Activated CD8-positive, alpha-beta T cell treated with anti-CD3 and anti-CD28 coated beads for 36 hours (primary cell): Measurements from ENCODE around the gene NFIL3. TPM values are rescaled to one million over a fixed set of nuclear protein-coding genes. Genes with fewer than 3 reads are reported as not detected.
A peak's percentile ranks its signal among the peaks of the same experiment; 100 is the strongest.

Experiments used
- ATAC-seq: fragments of 200-7000 bp; cut with Tn5 transposase; one replicate; pipeline ENCODE4 v1.10.0; 2021; ENCODE audit warnings: mild to moderate bottlenecking, moderate library complexity
- CTCF ChIA-PET: fragments of 350-600 bp; sonication (Branson Sonifier 250); formaldehyde crosslinking; loops from one replicate; lab custom pipeline; 2021; ENCODE audit warnings: antibody characterized with exemption; lab: Charles Lee
- POLR2A ChIA-PET: fragments of 350-600 bp; sonication (Branson Sonifier 250); formaldehyde crosslinking; loops from one replicate; lab custom pipeline; 2021; ENCODE audit warnings: antibody characterized with exemption; lab: Charles Lee
- DNase-seq: peaks from one replicate; pipeline ENCODE4 v3.0.0-alpha.2; 2020
- H3K27ac Mint-ChIP-seq: one replicate; pipeline ENCODE4 v1.8.0; 2021; ENCODE audit warnings: mild to moderate bottlenecking, mixed read lengths
- H3K27me3 Mint-ChIP-seq: one replicate; pipeline ENCODE4 v1.8.0; 2021; ENCODE audit warnings: mixed read lengths
- H3K36me3 Mint-ChIP-seq: one replicate; pipeline ENCODE4 v1.8.0; 2021; ENCODE audit warnings: low read depth, mixed read lengths
- H3K4me1 Mint-ChIP-seq: one replicate; pipeline ENCODE4 v1.8.0; 2021; ENCODE audit warnings: low read depth, mixed read lengths
- H3K4me3 Mint-ChIP-seq: one replicate; pipeline ENCODE4 v1.8.0; 2021; ENCODE audit warnings: mild to moderate bottlenecking, moderate library complexity, mixed read lengths
- H3K9me3 Mint-ChIP-seq: one replicate; pipeline ENCODE4 v1.8.0; 2021; ENCODE audit warnings: mixed read lengths
- CTCF ChIP-seq: fragments of 200-600 bp; IDR thresholded peaks from one replicate; pipeline ENCODE4 v1.8.0; 2022; ENCODE audit warnings: antibody characterized with exemption, mild to moderate bottlenecking
- intact Hi-C: fragments of 100-400 bp; cut with micrococcal nuclease; formaldehyde crosslinking; loops from one replicate; pipeline ENCODE4 v1.10.0; 2022
- total RNA-seq, 2 experiments: library from RNA; stranded (reverse); gene quantifications; one replicate each; pipeline ENCODE4 v1.2.3, GENCODE V29; 2021

Gene NFIL3
- total RNA-seq, 2 experiments from 2014 or later: 76.2 to 78.3 TPM

DNA sequence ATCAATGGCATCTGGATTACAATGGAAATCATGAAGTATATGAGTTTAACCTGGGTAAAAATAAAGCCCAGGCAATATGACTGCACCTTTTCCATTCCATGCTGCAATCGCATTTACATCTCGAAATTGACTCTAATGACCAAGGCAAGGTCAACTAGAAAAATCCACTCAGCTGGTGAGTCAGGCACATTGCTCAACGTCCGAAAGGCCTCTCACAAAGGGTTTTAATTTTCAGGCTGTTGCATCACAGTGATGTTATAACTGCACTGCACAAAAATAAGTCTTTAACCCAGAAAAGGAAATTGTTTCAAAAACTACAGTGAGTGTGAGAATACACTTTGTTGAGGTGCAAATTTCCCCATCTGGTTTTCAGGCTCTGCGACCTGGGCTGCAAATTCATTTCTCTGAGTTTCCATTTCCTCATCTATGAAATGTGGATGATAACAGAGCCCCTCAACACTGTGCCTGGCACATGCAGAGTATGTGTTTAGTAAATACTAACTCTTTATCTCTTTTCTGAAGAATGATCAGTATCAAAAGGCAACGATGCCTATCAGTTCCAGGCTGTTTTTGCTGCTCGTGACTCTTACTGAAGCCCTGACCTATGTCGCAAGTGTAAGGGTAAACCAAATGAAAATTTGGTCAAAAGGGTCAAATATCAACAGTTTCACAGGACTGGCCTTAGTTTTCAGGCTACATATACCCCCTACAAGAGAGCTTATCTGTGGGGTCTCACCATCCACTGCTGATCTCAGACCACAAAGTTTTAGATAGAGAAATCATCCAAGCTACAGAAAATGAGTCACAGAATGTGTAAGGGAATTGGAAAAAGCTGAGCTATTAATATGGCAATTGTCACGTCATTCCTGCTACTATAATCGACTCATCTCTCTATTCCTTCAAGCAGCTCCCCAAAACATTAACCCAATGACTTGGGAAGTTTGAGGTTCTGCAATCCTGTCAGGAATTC is 4.1 kb downstream of the NFIL3 start:
- intact Hi-C loops: loop anchor here (2.0 to 5.0 kb wide), 4 partner anchors 62 to 267 kb away; no protein-coding TSS in a partner anchor
- no peak for TF ChIP-seq CTCF
- H3K4me1 Mint-ChIP-seq: peaks cover 61% of the 10 kb centered on the region
- POLR2A ChIA-PET: interaction anchor here (0.7 to 1.4 kb wide), 4 partner anchors 14 to 318 kb away, joined by 3 to 4 read pairs (median 4); no protein-coding TSS in a partner anchor
- peaks cover 44% of the 10 kb centered on the region for H3K36me3 Mint-ChIP-seq
- DNase-seq (peak; percentile 69), ATAC-seq (peak; percentile 5)
- CTCF ChIA-PET: interaction anchor here (0.8 to 1.5 kb wide), 2 partner anchors 10 to 78 kb away, joined by 3 read pairs; no protein-coding TSS in a partner anchor
- H3K4me3 Mint-ChIP-seq: peak overlapping the region; percentile 99
- H3K27me3 Mint-ChIP-seq: peaks cover 4% of the 10 kb centered on the region
- peak overlapping the region; percentile 60 for H3K27ac Mint-ChIP-seq
- H3K9me3 Mint-ChIP-seq: no peaks in the 10 kb centered on the region

GRCh38 chr9:91418215-91418610 is 5.4 kb downstream of the NFIL3 start:
- no peak overlapping the region for H3K27ac Mint-ChIP-seq
- ChIA-PET CTCF (interaction anchor here (0.8 kb wide), 1 partner anchor 9 kb away, joined by 3 read pairs; no protein-coding TSS in a partner anchor), POLR2A (interaction anchor here (1.6 kb wide), 1 partner anchor 12 kb away, joined by 5 read pairs; no protein-coding TSS in a partner anchor)
- peaks cover 51% of the 10 kb centered on the region for H3K36me3 Mint-ChIP-seq
- ATAC-seq (no peak), DNase-seq (no peak)
- H3K9me3 Mint-ChIP-seq: no peaks in the 10 kb centered on the region
- H3K27me3 Mint-ChIP-seq: peaks cover 4% of the 10 kb centered on the region
- TF ChIP-seq CTCF: no peak
- peaks cover 69% of the 10 kb centered on the region for H3K4me1 Mint-ChIP-seq
- intact Hi-C loops: loop anchor here (2.0 to 5.0 kb wide), 3 partner anchors 61 to 266 kb away; no protein-coding TSS in a partner anchor
- H3K4me3 Mint-ChIP-seq: no peak overlapping the region

GRCh38 chr9:91417602-91418214 is 5.9 kb downstream of the NFIL3 start:
- ChIA-PET CTCF (interaction anchor here (0.8 kb wide), 1 partner anchor 9 kb away, joined by 3 read pairs; no protein-coding TSS in a partner anchor), POLR2A (interaction anchor here (1.6 kb wide), 1 partner anchor 12 kb away, joined by 5 read pairs; no protein-coding TSS in a partner anchor)
- H3K36me3 Mint-ChIP-seq: peaks cover 49% of the 10 kb centered on the region
- H3K27me3 Mint-ChIP-seq: peaks cover 4% of the 10 kb centered on the region
- H3K4me1 Mint-ChIP-seq: peaks cover 72% of the 10 kb centered on the region
- H3K27ac Mint-ChIP-seq: no peak overlapping the region
- H3K4me3 Mint-ChIP-seq: no peak overlapping the region
- no peak for DNase-seq
- TF ChIP-seq CTCF: no peak
- no peaks in the 10 kb centered on the region for H3K9me3 Mint-ChIP-seq
- no peak for ATAC-seq
- intact Hi-C loops: loop anchor here (2.0 to 5.0 kb wide), 3 partner anchors 60 to 265 kb away; no protein-coding TSS in a partner anchor

DNA sequence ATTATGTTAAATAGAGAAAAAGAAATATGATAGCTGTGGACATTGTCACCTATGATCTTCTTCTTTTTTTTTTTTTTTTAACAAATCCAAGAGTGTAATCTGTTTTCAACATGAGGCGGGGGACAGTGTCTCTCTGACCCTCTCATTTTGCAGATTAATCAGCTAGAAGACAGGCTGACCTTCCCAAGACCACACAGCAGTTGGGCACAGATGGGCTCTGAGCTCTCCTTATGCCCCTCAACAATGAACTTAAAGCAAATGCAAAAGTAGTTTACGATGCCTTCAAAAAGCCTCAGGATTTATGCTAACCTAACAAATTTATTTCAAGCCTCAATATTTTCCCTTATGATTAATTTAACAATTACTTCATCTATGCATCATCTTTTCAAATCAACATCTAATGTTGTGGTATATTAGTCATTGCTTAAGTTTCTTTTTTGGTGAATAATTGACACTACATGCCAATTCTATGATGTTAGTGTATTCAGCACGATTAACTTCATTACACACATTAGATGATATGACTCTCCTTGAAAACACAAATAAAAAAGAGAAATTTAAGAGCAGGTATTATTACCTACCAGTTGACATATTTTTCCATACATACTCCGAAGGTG is 7.4 kb downstream of the NFIL3 start:
- peak; percentile 14 for ATAC-seq
- Mint-ChIP-seq H3K4me3 (peak overlapping the region; percentile 44), H3K4me1 (peaks cover 74% of the 10 kb centered on the region), H3K27ac (peak overlapping the region; percentile 86), H3K36me3 (peaks cover 47% of the 10 kb centered on the region), H3K9me3 (no peaks in the 10 kb centered on the region), H3K27me3 (no peaks in the 10 kb centered on the region)
- POLR2A ChIA-PET: interaction anchor here (0.8 to 1.9 kb wide), 4 partner anchors 10 to 265 kb away, joined by 3 to 12 read pairs (median 6); no protein-coding TSS in a partner anchor
- intact Hi-C loops: loop anchor here (5.0 kb wide), 2 partner anchors 59 to 264 kb away; no protein-coding TSS in a partner anchor
- DNase-seq: no peak
- TF ChIP-seq CTCF: no peak
- CTCF ChIA-PET: interaction anchor here (0.9 kb wide), 1 partner anchor 379 kb away, joined by 3 read pairs; no protein-coding TSS in a partner anchor
